SU-DHL-6 (cell line): ENCODE data around the gene TXNDC2.

Source experiments
- H2AFZ ChIP-seq: fragments of 200-600 bp; sonication (generic); 2 replicates; pipeline ENCODE4 v1.6.1; 2014; ENCODE audit warnings: low read depth, mild to moderate bottlenecking, moderate library complexity, mixed read lengths, antibody characterized with exemption, low read length; ENCODE audit not compliant: severe bottlenecking
- H3F3A ChIP-seq: fragments of 200-600 bp; shearing (Covaris generic); 2 replicates; pipeline ENCODE4 v1.6.0; 2016; ENCODE audit warnings: antibody characterized with exemption, mild to moderate bottlenecking; ENCODE audit not compliant: insufficient read depth
- H3K27ac ChIP-seq: fragments of 200-600 bp; sonication (generic); 2 replicates; pipeline ENCODE4 v1.5.1; 2016; ENCODE audit warnings: low read depth, mild to moderate bottlenecking, low read length, moderate library complexity, mixed read lengths
- H3K27me3 ChIP-seq: fragments of 200-600 bp; sonication (generic), shearing (Covaris generic); 2 replicates; pipeline ENCODE4 v1.6.0; 2014; ENCODE audit warnings: mild to moderate bottlenecking, low read length
- H3K36me3 ChIP-seq: fragments of 200-600 bp; sonication (generic); 2 replicates; pipeline ENCODE4 v1.6.1; 2014; ENCODE audit warnings: mild to moderate bottlenecking, low read length, mixed read lengths
- H3K4me2 ChIP-seq: fragments of 300-600, 200-600 bp; shearing (Covaris generic), sonication (generic); 2 replicates; pipeline ENCODE4 v1.6.0; 2014; ENCODE audit warnings: low read length, low read depth, mild to moderate bottlenecking; ENCODE audit not compliant: poor library complexity, severe bottlenecking
- H3K4me3 ChIP-seq: fragments of 200-600 bp; sonication (generic); 2 replicates; pipeline ENCODE4 v1.5.1; 2014; ENCODE audit warnings: antibody characterized with exemption, low read length, mild to moderate bottlenecking, mixed read lengths; ENCODE audit not compliant: insufficient read depth, poor library complexity, severe bottlenecking
- H3K79me2 ChIP-seq: fragments of 200-600 bp; sonication (generic); 2 replicates; pipeline ENCODE4 v1.6.1; 2014; ENCODE audit warnings: mild to moderate bottlenecking, low read length, moderate library complexity; ENCODE audit not compliant: insufficient read depth
- H3K9ac ChIP-seq: fragments of 200-600 bp; sonication (generic); 2 replicates; pipeline ENCODE4 v1.7.0; 2014; ENCODE audit warnings: mild to moderate bottlenecking, low read length
- H3K9me2 ChIP-seq: fragments of 200-600 bp; sonication (generic); replicated peaks from 2 replicates; pipeline ENCODE4 v1.6.1; 2014; ENCODE audit warnings: low read length; ENCODE audit not compliant: insufficient read depth
- H3K9me3 ChIP-seq: fragments of 200-600 bp; sonication (generic); 2 replicates; pipeline ENCODE4 v1.6.1; 2014; ENCODE audit warnings: low read length, mixed read lengths; ENCODE audit not compliant: insufficient read depth
- H4K20me1 ChIP-seq: fragments of 200-600 bp; sonication (generic); 2 replicates; pipeline ENCODE4 v1.6.1; 2014; ENCODE audit warnings: low read depth, mild to moderate bottlenecking, antibody characterized with exemption, low read length, moderate library complexity, mixed read lengths
- CTCF ChIP-seq: fragments of 200-600 bp; sonication (generic); IDR thresholded peaks from one replicate; pipeline ENCODE4 v1.5.1; 2017; ENCODE audit warnings: antibody characterized with exemption, mild to moderate bottlenecking, low read length, moderate library complexity; ENCODE audit not compliant: insufficient read depth, poor library complexity, severe bottlenecking
- EZH2phosphoT487 ChIP-seq: fragments of 200-600 bp; sonication (generic), shearing (Covaris generic); conservative IDR thresholded peaks from 2 replicates; pipeline ENCODE4 v1.6.1; 2018; ENCODE audit warnings: mild to moderate bottlenecking, antibody characterized with exemption, low read length, moderate library complexity, mixed read lengths

Gene TXNDC2

GRCh38 chr18:9928646-9929259, 43.0 kb downstream of the TXNDC2 start:
- H3K4me2 ChIP-seq: no peak overlapping the region
- no peaks in the 10 kb centered on the region for H3F3A ChIP-seq
- H3K9me2 ChIP-seq: no peaks in the 10 kb centered on the region
- no peak overlapping the region for H3K27ac ChIP-seq
- H3K9ac ChIP-seq: no peak overlapping the region
- TF ChIP-seq CTCF (no peak), EZH2phosphoT487 (no peak)
- no peaks in the 10 kb centered on the region for H3K9me3 ChIP-seq
- no peak overlapping the region for H3K4me3 ChIP-seq
- peaks cover 100% of the 10 kb centered on the region for H3K79me2 ChIP-seq
- H3K36me3 ChIP-seq: peaks cover 4% of the 10 kb centered on the region; the same call in 1 of the 2 replicates
- no peak overlapping the region for H2AFZ ChIP-seq
- H4K20me1 ChIP-seq: peaks cover 90% of the 10 kb centered on the region
- no peaks in the 10 kb centered on the region for H3K27me3 ChIP-seq

- Histone ChIP-seq H3K4me2 (no peak overlapping the region), H4K20me1 (peaks cover 82% of the 10 kb centered on the region), H3K9me2 (no peaks in the 10 kb centered on the region), H3K27ac (no peak overlapping the region), H3K36me3 (peaks cover 11% of the 10 kb centered on the region), H3K27me3 (no peaks in the 10 kb centered on the region), H2AFZ (no peak overlapping the region), H3F3A (no peaks in the 10 kb centered on the region), H3K9ac (no peak overlapping the region), H3K9me3 (no peaks in the 10 kb centered on the region), H3K4me3 (no peak overlapping the region), H3K79me2 (peaks cover 94% of the 10 kb centered on the region)
- no peak for TF ChIP-seq EZH2phosphoT487
- no peak for TF ChIP-seq CTCF
Observed at GRCh38 chr18:9930299-9930884, 44.6 kb downstream of the TXNDC2 start.

GRCh38 chr18:9931146-9931545, 45.4 kb downstream of the TXNDC2 start:
- H2AFZ ChIP-seq: no peak overlapping the region
- TF ChIP-seq EZH2phosphoT487 (no peak), CTCF (no peak)
- peaks cover 74% of the 10 kb centered on the region for H4K20me1 ChIP-seq
- no peaks in the 10 kb centered on the region for H3K9me2 ChIP-seq
- H3K9me3 ChIP-seq: no peaks in the 10 kb centered on the region
- no peaks in the 10 kb centered on the region for H3K27me3 ChIP-seq
- H3K4me2 ChIP-seq: no peak overlapping the region
- no peak overlapping the region for H3K27ac ChIP-seq
- H3K79me2 ChIP-seq: peaks cover 91% of the 10 kb centered on the region
- H3K9ac ChIP-seq: no peak overlapping the region
- no peak overlapping the region for H3K4me3 ChIP-seq
- H3F3A ChIP-seq: no peaks in the 10 kb centered on the region
- H3K36me3 ChIP-seq: peaks cover 19% of the 10 kb centered on the region
